D721Med (cell line): Measurements from ENCODE around the gene C11orf21.

Source experiments
- DNase-seq: peaks from one replicate; pipeline ENCODE4 v3.0.0; 2011; ENCODE audit warnings: low spot score; ENCODE audit not compliant: insufficient read length
- FAIRE-seq: peaks from 2 replicates; lab custom pipeline; 2011; peaks lifted over from hg19 to GRCh38; lab: Jason Lieb, UNC
- CTCF ChIP-seq: IDR thresholded peaks from 2 replicates; pipeline ENCODE4 v1.5.1; 2012; ENCODE audit warnings: mild to moderate bottlenecking, control low read depth; ENCODE audit not compliant: insufficient read depth; ENCODE audit errors: missing control alignments

The C11orf21 gene

GRCh38 chr11:2302896-2303626 lies 1.3 kb upstream of the C11orf21 start:
- DNase-seq (no peak), FAIRE-seq (no peak)
- TF ChIP-seq CTCF: no peak

- no peak for DNase-seq
- FAIRE-seq: no peak
- no peak for TF ChIP-seq CTCF
Measured at GRCh38 chr11:2302306-2302895, 683 bp upstream of the C11orf21 start.

GRCh38 chr11:2300936-2301630 lies 635 bp downstream of the C11orf21 start:
- DNase-seq: no peak
- no peak for FAIRE-seq
- TF ChIP-seq CTCF: no peak

GRCh38 chr11:2300290-2300935 lies 1.3 kb downstream of the C11orf21 start:
- no peak for TF ChIP-seq CTCF
- DNase-seq (no peak), FAIRE-seq (no peak)

GRCh38 chr11:2299773-2300172 lies 1.9 kb downstream of the C11orf21 start:
- DNase-seq: no peak
- no peak for FAIRE-seq
- TF ChIP-seq CTCF: no peak

- no peak for TF ChIP-seq CTCF
- FAIRE-seq (no peak), DNase-seq (no peak)
Measured at GRCh38 chr11:2298795-2299761, 2.6 kb downstream of the C11orf21 start.
